Measurements from ENCODE around the gene PKP3.
"Not testable (repeated sequence)": the region's sequence is repeated elsewhere in the genome, so short reads cannot be mapped to it uniquely, and the experiment has no call there.

PKP3 gene, protein sequence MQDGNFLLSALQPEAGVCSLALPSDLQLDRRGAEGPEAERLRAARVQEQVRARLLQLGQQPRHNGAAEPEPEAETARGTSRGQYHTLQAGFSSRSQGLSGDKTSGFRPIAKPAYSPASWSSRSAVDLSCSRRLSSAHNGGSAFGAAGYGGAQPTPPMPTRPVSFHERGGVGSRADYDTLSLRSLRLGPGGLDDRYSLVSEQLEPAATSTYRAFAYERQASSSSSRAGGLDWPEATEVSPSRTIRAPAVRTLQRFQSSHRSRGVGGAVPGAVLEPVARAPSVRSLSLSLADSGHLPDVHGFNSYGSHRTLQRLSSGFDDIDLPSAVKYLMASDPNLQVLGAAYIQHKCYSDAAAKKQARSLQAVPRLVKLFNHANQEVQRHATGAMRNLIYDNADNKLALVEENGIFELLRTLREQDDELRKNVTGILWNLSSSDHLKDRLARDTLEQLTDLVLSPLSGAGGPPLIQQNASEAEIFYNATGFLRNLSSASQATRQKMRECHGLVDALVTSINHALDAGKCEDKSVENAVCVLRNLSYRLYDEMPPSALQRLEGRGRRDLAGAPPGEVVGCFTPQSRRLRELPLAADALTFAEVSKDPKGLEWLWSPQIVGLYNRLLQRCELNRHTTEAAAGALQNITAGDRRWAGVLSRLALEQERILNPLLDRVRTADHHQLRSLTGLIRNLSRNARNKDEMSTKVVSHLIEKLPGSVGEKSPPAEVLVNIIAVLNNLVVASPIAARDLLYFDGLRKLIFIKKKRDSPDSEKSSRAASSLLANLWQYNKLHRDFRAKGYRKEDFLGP

GRCh38 chr11:394034-394857, at the start of gene PKP3:
PKP3 (plus strand) TSS chr11:394209; CDS start chr11:394293, 84 bp downstream.
- DNase-seq = no peak

DNA sequence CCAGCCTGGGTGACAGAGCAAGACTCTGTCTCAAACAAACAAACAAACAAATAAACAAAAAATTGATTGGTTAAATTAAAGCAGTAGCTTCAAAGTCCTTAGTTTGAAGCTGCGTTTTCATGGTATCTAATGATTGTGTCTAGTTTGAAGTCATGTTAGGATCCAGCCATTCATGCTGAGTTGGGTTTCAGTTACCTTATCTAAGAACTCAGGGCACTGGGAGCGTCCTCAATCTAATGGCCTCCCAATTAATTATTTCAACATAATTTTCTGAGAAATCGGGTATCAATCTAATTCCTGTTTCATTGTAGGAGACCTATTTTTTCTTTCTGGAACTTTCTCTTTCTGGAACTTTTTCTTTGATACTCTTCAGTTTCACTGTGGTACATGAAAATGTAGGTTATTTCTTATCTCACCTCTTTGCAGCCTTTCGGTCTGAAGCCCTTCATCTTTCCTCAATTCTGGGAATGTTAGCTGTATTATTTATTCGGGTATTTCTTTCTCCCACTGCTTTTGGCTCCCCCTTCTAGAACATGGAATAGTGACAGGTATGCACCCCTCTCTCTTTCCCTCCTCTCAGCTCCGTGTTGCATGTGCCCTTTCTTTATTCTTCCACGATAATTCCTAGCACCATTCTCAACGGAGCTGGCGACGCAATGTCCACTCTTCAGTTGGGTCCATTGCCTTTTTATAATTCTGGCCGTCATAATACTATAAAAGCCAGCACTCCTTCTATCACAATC, 49.0 kb upstream of the PKP3 start:
- DNase-seq = no peak

DNA sequence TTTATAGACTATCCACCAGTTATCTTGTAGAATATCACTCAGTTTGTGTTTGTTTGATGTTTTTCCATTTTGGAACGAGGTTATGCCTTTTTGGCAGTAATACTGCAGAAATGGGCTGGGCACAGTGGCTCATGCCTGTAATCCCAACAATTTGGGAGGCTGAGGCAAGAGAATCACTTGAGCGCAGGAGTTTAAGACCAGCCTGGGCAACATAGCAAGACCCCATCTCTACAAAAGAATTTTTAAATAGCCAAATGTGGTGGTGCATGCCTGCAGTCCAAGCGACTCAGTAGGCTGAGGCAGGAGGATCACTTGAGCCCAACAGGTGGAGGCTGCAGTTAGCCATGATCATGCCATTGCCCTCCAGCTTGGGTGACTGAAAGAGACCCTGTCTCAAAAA, 47.5 kb upstream of the PKP3 start:
- no peak for DNase-seq

DNA sequence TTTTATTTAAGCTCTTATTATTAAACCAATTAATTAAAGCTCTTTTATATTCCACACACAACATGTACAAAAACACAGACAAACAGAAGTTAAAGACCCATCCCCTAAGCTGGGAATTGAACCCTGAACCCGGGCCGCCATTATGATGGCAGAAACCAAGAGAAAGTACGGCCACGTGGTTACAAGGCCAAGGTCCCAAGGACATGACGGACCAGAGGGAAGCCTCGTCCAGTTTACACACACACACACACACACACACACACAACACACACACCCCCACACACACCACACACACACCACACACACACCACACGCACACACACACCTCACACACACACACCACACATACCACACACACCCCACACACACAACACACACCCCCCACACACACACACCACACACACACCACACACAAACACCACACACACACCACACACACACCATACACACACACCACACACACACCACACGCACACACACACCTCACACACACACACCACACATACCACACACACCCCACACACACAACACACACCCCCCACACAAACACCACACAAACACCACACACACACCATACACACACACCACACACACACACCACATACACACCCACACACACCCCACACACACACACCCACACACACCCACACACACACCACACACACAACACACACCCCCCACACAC, 44.6 kb upstream of the PKP3 start:
- not testable (repeated sequence) for DNase-seq

DNA sequence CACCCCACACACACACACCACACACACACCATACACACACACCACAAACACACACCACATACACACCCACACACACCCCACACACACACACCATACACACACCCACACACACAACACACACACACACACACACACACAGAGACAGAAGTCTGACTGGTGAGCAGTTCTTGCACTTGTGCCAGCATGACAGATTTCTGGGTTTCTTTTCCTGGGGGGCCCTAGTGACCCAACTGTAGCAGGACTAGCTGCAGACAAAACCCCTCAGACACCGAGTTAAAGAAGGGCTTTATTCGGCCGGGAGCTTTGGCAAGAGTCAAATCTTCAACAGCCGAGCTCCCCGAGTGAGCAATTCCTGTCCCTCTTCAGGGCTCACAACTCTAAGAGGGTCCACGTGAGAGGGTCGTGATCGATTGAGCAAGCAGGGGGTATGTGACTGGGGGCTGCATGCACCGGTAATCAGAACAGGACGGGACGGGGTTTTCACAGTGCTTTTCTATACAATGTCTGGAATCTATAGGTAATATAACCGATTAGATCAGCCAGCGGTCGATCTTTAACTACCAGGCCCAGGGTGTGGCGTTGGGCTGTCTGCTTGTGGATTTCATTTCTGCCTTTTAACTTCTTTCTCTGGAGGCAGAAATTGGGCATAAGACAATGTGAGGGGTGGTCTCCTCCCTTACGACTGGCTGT, 43.8 kb upstream of the PKP3 start:
- DNase-seq = not testable (repeated sequence)

DNA sequence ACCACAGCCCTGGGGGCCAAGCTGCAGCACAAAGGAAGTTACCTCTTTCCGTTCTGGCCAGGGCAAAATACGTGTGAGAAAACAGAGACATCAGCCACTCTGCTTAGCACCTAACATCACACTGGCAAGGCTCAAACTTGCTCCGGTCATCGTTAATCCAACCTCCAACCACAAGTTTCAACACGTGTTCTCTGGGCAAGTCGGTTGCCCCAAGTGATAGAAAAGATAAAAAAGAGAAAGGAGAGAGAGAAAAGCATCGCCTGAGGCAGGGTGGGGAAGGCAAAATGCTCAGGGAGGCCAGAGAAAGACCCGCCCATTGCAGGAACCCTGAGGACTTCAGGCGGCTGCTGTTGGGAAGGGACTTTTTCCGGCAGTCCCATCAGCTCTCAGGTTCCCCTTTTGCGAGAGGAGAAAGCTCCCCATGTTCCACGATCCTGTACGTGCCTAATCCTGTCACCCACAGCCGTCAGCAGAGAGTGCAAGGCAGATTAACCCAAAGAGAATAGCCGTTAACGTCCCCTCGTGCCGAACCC, 43.2 kb upstream of the PKP3 start:
- DNase-seq = no peak

GRCh38 chr11:351411-351810, 42.6 kb upstream of the PKP3 start:
- DNase-seq = no peak

DNA sequence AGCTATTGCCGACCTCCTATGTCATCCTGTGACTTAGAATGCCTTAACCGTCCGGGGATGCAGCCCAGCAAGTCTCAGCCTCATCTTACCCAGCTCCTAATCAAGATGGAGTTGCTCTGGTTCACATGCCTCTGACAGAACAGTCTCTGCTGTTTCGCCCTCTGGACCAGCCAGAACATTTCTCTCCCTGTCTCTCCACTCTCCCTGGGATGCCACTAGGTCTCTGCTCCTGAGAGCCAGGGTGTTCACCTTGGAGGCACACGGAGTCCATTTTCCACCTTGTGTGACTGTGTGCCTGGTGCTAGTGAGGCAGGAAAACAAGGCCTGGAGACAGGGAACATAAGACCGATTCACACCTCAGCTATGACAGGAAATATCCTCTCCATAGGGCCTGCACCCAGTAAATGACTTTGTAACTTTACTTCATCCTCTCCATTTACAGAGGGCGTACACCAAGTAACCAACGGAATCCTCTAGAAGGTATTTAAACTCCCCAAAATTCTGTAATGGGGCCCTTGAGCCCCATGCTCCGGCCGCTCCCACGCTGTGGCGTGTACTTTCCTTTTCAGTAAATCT, 41.5 kb upstream of the PKP3 start:
- DNase-seq = no peak

DNA sequence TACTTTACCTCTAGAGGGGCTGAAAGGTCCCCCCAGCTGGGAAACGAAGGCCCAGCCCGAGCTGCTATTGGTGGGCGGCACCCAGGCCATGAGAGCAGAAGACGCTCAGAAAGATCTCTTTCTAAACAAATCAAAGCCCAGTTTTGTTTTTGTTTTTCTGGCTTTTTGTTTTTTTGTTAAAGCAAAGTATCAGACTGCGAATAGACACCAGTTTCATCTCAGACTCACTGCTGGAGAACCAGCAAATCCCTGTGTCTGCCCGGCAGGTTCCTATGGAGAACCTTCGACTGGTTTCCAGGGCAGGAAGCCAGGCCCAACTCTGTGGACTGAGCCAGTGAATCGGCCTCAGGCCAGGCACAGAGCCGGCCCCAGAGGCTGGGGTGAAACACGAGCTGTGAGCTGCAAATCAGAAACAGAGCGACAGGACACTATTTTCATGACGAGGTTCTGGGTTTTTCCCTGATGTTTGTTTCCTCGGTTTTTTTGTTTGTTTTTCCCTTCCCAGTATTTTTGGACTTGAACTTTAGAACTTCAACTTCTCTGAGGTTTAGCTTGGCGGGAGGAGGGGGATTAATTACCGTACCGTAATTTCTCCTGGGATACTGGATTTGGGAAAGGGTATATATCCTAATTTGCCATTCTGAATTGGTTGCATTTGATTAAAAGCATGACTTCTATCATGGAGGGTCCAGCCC, 40.7 kb upstream of the PKP3 start:
- DNase-seq = no peak

- peak; percentile 40 for DNase-seq
Measured at GRCh38 chr11:355581-356458, 38.2 kb upstream of the PKP3 start.

GRCh38 chr11:356610-357009, 37.4 kb upstream of the PKP3 start:
- no peak for DNase-seq

DNA sequence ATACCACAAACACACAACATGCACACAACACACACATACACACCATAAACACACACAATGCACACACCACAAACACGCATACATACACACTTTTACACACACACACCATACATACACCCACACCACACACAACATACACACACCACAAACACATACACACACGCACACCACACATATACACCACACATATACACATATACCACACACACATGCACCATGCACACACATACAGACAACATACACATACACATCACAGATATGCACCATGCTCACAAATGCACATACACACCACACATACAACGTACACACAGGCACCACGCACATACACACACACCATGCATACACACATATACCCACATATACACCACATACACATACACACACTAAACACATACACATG, 36.4 kb upstream of the PKP3 start:
- no peak for DNase-seq

DNA sequence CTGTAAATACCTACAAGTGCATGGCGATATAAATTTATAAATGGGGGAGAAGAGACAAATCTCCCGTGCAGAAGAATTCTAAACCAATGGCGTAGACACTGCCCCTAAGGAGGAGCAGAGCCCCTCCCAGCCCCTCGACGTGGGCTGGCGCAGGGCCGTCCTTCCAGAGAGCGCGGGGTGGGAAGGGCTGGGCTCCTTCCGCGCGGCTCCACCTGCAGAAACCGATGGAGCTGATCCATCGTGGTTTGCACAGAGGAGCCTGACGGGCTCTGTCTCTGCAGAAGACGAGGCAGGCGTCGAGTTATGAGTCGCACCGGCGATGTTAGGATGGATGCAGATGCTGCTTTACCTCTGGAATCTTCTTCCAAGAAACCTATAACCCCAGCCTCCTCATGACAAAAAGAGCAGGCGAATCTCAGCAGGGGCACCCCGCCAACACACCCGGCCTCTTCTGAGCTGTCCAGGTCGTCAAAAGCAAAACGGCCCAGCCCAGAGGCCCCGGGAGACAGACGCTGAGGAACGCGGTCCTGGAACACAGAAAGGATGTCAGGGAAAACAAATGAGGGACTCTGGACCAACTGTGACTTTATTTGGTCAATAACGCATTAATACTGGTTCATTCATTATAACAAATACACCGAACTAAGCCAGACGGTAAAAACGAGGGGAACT, 35.7 kb upstream of the PKP3 start:
- no peak for DNase-seq

GRCh38 chr11:359181-359714, 34.8 kb upstream of the PKP3 start:
- no peak for DNase-seq

DNA sequence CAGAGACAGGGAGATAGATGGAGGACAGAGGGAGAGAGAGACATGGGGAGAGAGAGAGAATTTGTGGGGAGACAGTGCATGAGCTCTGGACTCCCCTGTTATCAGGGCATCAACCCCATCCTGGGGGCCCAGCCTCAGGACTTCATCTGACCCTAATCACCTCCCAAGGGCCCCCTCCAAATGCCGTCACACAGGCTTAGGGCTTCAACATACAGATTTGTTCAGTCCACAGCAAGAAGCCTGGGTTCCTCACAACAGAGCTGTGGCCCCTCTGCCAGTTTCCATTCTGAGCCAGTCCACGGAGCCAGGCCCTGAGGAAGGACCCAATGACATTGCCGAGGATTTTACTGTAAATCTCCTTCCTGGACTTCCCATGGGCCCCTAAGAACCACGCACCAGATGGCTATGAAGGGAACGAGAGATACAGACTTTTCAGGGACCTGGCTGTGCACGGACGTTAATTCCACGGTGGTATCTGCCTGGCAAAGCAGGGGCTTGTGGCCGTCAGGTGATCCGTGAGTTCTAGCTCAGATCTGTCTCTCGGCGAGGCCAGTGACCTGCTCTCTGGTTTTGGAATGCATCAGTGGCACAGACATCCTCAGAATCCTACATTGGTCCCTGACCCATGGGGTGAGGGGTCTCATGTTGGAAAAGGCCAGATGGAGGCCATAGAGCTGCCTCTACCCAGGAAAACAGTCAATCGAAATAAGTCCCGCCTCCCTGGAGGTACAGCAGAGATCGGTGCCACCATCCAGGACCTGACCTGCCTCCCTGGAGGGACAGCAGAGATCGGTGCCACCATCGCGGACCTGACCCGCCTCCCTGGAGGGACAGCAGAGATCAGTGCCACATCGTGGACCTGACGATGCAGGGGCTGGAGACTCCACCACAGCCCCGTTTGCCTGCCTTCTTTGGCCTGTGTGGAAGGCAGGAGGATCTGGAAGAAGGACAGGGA, 33.4 kb upstream of the PKP3 start:
- DNase-seq = no peak

DNA sequence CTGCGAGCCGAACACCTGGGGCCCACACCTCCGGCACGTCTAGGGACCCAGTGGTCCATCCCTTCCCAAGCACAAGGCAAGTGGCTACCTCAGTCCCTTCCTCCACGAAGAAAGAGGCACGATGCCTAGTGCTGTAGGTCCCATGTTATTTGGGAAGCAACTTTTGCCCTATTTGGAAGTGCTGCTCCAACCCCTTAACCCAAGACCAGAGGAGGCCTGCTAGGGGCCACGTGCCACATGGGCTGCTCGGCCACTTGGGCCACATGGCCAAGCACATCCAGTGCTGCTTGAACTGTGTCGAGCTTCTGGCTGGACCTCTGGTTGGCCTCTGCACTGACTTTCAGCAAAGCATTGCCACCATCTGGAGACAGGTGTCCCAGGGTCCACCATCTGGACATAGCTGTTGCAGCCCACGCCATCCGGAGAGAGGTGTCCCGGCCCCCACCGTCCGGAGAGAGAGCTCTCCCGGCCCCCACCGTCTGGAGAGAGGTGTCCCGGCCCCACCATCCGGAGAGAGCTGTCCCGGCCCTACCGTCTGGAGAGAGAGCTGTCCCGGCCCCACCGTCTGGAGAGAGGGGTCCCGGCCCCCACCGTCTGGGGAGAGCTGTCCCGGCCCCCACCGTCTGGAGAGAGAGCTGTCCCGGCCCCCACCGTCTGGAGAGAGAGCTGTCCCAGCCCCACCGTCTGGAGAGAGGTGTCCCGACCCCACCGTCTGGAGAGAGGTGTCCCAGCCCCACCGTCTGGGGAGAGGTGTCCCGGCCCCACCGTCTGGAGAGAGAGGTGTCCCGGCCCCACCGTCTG, 31.2 kb upstream of the PKP3 start:
- no peak for DNase-seq

Data from SHP77 treated with DMSO at 0.1 percent for 48 hours (cell line).